HG03108 (cell line): ENCODE results near the gene DCAKD.
"Not testable (repeated sequence)": the region's sequence is repeated elsewhere in the genome, so short reads cannot be mapped to it uniquely, and the experiment has no call there.

ENCODE experiments used
- ATAC-seq: cut with Tn5 transposase; IDR thresholded peaks from one replicate; pipeline ENCODE4 v1.9.1; 2021; ENCODE audit warnings: moderate library complexity; ENCODE audit not compliant: unreplicated experiment

DCAKD gene

DNA sequence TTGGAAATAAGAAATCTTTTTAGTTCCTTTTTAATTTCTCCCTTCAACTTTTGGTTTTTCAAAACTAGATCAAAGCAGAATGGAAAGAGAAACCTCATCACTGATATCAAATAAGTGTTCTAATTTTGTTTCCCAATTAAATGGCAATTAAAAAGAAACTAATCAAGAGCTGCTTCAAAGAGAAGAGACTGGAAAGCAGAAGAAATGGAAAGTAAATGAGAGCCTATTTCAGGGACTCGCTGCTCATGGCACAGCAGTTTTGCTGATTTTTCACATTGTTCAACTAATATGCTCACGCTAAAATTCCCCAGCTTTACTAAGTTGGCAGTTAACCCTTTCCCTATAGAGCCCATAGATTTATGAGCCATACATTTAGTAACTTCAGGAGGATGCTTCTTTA is 16.2 kb upstream of the DCAKD start:
- no peak for ATAC-seq

DNA sequence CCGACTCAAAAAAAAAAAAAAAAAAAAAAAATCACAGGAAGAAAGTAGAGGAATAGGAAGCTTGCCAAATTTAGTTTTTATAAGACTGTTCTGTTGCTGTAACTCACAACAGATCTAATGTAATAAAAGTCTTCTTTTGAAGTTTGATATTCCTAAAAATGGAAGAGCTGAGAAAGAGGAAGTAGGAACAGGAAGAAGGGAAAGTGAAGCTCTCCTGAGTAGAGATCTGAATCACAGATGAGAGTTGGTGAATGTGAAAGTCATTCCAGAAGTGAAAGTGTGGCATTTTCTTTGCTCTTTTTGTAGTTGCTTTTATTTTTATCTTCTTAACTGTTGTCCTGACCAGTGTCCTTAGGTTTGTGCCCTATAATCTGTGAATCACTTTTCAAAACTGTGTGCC is 11.8 kb upstream of the DCAKD start:
- ATAC-seq: no peak

DNA sequence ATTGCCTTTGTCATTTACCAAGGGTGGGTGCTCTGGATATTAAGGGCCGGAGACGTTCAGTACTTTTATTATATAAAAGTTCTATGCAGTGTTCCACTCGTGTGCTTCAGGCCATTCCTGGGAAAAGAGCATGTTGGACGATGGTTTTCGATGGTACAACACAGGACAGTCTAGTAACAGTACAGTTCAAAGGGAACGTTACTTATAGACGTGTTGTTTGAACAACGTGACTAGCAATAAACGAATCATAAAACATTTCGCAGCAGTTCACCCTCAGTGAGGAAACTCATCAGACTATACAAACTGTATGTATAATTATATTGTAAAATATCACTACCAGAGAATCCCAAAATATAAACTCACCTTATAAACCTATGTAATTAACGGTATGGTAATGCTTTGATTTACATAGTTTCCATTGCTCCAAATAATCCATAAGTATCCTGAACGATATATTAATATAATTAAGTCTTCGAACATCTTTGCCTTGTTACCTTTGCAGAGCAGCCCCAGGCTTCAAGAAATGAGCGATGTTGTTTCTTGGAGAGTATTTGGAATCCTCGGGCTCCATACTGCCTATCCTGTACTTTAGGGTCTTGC is 10.3 kb upstream of the DCAKD start:
- ATAC-seq: no peak

DNA sequence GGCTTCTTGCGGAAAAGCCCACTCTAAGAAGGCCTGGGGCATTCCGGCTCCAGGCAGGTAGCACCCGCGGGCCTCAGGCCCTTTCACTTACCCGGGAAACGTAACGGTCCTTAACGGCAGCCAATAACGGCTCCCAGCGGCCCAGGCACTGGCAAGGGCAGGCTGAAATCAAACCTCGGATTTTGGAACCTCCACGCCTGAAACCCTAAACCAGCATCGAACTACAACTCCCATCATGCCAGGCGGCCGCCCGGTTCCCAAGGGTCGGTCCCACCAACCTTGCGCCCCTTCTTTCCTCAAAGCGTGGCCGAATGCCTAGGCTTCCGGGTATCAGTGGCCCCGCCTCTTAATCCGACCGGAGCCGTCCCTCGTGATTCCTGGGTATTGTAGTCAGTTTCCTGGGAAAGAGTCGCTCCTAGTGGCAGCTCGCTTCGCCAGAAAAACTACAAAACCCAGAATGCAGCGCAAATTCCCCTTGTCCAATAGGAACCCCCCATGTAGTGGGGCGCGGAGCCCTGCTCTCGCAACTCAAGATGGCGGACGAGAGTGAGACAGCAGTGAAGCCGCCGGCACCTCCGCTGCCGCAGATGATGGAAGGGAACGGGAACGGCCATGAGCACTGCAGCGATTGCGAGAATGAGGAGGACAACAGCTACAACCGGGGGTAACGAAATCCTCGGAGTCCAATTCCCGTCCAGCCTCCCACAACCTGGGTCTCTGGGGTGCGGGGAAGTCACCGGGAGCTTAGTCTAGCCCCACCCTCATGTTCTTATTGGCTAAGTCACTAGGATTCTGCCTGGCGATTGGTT is 9.6 kb upstream of the DCAKD start, which contains the start of gene NMT1:
TSS of gene NMT1 (plus strand) at position 521 of the 809 bp plus-strand sequence. CDS start at position 534, 13 bp downstream.
- ATAC-seq: peak; percentile 87

DNA sequence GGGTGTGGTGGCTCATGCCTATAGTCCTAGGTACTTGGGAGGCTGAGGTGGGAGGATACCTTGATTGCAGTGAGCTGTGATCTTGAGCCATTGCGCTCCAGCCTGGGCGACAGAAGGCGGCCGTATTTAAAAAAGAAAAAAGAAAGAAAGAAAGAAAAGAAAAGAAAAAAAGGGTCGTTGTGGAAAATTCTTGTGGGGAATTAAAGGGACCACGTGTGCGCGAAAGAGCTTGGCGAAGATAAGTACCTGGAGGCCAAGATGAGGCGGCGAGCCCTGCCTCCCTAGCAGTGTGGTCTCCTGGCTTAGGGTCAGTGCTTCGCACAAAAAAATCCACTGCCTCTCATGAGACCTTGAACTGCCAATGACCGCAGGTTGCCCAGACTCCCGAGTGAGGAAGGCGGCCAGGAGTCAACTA is 9.0 kb upstream of the DCAKD start:
- ATAC-seq: no peak

DNA sequence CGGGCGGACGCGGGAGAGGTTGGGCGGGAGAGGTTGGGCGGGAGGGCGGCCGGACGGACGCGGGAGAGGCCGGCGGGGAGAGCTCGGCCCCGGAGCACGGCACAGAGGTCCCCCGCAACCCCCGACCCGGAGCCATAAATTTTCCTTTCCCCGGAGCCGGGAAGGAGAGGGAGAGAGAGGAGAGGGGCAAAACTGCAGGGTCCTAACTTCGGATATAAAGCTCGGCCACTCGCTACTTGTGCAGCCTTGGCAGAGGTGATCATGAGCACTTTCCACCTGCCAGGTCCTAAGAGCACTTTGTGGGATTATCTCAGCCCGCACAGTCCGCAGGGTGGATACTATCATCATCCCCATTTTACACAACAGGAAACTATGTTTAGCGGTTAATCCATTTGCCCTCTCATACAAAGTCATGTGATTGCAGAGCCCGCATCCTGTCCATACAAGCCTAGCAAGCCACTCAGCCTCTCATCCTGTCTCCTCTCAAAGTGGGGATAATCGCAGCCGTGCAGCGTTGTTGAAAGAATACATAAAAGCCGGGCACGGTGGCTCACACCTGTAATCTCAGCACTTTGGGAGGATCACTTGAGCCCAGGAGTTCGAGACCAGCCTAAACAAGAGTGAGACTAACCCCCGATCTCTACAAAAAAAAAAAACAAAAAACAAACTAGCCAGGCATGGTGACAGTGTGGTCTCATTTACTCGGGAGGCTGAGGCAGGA is 780 bp upstream of the DCAKD start:
- no peak for ATAC-seq

DNA sequence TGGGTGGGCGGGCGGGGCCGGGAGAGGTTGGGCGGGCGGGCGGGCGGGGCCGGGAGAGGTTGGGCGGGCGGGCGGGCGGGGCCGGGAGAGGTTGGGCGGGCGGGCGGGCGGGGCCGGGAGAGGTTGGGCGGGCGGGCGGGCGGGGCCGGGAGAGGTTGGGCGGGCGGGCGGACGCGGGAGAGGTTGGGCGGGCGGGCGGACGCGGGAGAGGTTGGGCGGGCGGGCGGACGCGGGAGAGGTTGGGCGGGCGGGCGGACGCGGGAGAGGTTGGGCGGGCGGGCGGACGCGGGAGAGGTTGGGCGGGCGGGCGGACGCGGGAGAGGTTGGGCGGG is 254 bp upstream of the DCAKD start:
- not testable (repeated sequence) for ATAC-seq

DNA sequence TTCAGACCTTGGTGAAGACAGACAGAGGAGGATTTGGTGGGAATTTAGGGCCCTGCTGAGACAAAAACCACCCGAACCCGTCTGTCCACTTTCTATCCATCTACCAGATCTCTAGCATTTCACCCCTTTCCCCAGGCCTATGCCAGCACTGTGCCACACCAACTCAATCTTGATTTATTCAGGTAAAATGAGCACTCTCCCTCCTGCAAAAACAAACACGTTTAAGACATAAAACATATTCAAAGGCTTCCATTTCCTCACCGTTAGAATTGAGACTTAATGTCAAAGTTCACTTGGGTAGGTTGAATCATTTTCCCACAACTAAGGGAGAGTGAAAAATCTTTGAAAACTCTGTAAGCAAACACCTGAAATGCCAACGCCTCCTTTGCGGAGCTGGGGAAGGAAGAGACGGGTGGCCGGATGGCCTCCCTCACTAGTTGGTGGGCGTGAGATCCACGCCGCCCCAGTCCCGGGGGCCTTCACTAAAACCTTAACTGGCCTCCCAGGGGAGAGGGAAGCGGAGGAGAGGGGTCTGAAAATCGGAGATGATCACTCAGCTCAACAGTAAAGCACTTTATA is 862 bp downstream of the DCAKD start:
- no peak for ATAC-seq

DNA sequence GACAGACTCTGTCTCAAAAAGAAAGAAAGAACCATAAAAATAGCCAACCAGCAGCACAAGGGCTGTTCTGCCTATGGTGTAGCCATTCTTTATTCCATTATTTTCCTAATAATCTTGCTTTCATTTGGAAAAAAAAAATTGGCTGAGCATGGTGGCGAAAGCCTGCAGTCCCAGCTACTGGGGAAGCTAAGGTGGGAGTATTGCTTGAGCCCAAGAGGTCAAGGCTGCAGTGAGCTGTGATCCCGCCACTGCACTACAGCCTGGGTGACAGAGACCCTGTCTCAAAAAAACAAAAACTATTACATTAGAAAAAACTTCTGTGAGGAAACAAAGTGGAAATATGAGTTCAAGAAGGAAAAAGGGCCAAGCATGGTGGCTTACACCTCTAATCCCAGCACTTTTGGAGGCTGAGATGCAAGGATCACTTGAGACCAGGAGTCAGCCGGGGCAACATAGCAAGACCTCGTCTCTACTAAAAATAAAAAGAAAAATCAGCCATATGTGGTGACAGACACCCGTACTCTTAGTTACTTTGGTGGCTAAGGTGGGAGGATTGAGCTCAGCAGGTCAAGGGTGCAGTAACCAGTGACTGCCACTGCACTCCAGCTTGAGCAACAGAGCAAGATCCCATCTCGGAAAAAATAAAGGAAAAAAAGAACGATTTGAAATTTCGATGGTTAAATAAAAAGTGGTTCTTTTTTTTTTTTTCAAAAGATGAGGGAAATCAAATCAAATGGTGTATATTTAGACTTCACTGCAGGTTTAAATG is 2.5 kb downstream of the DCAKD start:
- no peak for ATAC-seq

DNA sequence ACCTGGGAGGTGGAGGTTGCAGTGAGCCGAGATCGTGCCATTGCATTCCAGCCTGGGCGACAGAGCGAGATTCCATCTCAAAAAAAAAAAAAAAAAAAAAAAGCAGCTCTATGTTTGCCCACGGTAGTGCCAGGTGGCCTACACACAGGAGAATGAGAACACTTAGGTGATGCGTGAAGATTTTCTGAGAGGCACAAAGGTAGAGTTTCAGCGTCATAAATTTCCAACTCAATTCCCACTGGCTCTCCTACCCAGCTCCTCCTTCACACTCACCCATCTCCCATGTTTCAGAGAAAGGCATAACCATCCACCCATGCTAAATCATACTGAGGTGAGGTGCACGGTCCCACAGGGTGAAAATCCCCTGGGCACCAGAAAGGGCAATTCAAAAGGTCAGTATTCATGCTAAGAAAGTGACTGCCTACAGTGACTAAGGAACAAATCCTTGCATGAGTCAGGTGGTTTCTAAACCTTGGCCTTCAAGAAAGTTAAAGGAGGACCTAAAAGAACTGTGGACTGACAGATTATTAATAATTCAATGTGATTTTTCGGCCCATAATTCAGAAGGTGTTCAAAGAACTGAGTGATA is 4.8 kb downstream of the DCAKD start:
- no peak for ATAC-seq

DNA sequence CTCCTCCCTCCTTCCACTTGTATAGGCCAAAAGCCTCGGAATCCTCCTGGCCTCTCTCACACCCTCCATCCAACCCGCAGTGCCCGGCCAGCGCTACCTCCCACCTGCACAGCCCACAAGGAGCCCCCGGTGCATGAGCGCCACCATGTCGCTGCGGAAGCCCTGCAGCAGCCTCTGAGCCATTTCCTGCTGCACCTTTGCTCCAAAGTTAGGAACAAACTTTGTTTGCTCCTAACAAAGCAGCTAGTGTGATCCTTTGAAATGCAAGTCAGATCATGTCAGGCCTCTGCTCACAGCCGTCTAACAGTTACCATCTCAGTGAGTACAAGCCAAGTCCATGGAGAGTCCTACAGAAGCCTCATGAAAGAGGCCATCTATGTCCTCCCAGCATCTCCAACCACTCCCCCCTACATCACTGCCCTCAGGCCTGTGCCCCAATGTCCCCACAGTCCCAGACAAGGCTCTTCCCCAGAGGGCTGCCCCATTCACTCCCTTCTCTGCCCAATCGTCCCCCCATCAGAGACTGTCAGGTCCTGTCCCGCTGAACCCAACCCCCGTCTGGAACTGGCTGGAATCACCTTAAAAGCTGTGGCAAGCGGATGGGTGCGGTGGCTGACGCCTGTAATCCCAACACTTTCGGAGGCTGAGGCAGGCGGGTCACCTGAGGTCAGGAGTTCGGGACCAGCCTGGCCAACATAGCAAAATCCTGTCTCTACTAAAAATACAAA is 7.5 kb downstream of the DCAKD start:
- ATAC-seq: no peak

DNA sequence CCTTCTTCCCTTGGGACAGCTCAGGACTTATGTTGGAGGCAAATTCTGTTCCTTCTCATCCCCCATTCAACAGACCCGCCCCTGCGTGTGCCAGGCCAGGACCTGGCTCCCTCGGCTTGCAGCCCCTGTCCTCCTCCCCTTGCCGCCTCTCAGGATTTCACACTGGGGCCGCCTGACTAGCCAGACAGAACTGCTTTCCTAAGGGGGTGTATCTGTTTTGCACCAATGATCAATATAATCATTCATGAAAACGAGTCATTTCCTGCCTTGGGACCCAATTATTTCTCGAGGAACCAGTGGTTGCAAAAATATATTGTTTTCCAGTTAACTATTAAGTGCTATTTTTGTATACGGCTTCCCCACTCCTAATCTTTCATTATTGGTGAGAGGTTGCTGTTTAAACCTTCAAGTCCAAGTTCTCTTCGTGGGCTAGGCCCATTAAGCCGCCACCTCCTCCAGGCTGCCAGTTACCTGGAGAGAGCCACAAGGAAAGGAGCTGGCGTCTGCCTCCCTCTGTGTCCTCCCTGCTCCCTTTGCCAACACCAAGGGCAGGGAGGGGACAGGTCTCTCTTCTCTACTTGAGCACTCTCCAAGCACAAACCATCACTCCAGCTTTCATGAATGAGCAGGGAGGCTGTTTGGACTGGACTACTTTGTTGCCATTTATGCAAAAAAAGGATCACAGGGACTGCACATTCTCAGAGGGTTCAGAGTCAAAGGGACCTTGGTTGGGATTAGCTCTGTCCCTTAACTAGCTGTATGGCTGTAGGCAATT is 8.9 kb downstream of the DCAKD start:
- ATAC-seq: no peak

DNA sequence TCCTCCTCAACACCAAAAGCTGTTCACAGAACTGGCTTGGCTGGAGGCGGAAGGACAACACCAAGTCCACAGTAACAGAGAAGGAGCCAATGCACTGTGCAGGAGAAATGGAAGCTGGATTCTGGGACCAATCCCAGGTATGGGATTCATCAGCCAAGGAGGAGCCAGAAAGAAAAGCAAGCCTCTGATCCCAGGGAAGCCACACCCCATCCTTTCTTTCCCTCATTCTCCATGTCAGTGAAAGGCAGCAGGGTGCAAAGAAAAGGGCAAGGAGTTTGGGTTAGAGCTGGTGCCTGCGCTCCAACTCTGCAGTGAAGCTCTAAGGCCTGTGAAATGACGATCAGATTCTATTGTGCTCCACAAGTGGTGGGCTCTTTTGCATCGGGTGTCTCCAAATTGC is 11.0 kb downstream of the DCAKD start:
- no peak for ATAC-seq

DNA sequence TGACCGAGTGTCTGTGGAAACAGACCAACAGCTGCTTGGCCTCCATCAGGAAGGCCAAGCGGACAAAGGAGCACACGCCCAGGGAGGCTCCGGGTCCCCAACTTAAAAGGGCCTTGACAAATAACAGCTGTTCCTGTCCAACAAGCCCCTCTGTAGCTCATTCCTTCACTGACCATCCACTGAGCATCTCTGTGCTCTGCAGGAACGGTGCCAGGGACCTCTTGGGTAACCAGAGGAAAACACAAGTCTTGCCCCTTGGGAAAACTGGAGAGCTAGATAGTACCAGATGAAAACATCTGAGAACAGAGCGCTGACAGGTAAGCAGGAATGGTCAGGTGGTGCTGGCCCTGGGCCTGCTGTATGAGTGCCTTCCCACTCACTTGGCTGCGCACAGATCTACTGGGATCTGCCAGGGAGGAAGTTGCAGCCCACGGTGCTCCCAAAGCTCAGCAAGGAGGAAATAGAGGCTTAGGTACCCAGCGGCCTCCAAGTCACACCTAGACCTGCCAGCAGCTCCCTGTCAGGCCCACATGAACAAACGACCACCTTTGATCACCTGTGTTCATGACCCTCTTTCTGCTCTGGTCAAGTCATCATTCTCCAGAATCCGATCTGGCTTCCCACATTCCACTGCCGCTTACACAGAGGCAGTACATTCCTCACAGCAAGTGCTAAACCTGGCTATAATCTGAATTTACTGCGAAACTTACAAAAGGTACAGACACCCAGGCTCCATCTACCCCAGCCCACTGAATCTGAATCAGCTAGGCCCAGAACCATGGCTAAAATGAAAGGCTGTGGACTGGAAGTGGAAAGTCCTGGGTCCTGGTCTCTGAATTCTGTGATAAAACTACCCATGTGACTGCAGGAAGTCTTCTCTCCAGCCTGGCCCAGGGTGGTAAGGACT is 12.5 kb downstream of the DCAKD start:
- no peak for ATAC-seq

DNA sequence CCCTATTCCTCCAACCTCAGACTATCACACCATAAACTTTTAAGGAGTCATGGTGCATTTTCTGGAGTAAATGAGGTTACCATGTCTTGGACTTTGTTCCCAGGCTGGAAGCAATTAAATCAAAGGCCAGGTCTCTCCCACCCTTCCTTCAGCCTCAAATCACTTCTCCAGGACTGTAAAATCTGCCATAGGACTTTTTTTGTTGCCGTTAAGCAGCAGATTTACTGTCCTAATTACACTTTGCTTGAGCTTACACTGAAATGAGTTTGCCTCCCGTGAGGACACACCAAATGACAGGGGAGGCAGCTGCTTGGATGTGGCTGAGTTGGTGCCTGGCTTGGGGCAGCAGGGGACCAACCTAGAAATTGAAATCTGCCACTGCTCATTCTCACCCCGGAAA is 14.7 kb downstream of the DCAKD start:
- no peak for ATAC-seq

DNA sequence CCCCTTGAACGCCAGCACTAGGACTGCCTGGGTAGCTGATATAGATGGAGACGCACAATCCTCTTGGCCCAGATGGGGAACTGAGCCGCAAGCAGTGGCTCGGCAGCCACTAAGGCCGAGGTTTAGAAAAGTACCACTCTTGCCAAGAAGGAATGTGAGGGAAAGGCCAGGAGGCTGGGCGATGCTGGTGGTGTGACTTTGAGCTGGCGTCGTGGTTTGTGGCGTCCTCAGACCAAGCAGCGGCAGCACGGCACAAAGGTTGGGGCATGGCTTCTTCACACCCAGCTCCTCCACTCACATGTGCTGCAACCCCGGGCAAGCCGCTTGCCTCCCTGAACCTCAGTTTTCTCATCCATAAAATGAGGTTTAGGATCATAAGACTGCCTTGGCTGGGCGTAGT is 15.6 kb downstream of the DCAKD start:
- no peak for ATAC-seq

DNA sequence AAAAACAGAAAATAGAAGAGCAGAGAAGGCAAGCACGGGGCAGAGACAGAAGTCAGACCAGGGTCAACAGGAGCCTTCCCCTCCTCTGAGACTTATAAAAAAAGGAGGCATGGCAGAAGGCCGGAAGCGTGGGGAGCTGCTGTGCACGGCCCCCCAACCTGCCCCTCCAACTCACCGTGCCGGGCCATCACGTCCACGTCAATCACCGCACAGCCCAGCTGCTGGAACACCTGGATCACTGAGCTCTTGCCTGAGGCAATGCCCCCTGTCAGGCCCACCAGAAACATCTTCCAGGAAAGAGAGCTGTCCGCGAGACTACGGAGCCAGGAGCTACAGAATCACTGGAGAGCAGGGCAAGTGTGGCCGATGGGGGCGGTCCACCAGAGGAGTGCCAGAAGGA is 16.8 kb downstream of the DCAKD start:
- ATAC-seq: no peak

DNA sequence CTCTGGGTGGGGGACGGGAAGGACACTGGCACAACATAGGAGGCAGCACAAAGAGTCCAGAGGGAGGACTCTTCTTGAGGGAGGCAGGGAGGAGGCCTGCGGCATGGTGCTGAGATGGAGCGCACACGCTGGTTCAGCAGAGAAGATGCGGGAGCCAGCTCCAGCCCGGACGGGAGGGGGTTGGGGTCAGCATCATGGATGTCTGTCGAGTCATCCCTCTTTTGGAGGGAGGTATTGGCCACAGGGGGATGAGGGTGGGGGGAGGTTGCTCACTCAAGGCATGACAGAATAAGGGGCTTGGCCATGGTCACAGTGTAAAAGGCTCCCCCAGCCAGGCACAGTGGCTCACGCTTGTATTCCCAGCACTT is 19.3 kb downstream of the DCAKD start:
- no peak for ATAC-seq
